Jurkat, Clone E6-1 (cell line): Measurements from ENCODE around the gene NSF. TPM values are rescaled to one million over a fixed set of nuclear protein-coding genes. Genes with fewer than 3 reads are reported as not detected.
"Not testable (repeated sequence)": the region's sequence is repeated elsewhere in the genome, so short reads cannot be mapped to it uniquely, and the experiment has no call there.

Experiments used
- DNase-seq: peaks from one replicate; pipeline ENCODE4 v3.0.0-alpha.2; 2011; ENCODE audit warnings: low read depth, low spot score
- H3K4me3 ChIP-seq: 2 replicates; pipeline ENCODE4 v1.5.1; 2011; ENCODE audit warnings: mild to moderate bottlenecking, low read length, control low read depth, moderate library complexity
- polyA plus RNA-seq: library from polyadenylated mRNA; unstranded; fragments of >200 nt; gene quantifications from one replicate; pipeline ENCODE4 v1.2.1, GENCODE V29; 2012; ENCODE audit warnings: missing spikeins; ENCODE audit not compliant: insufficient read length, insufficient read depth

The NSF gene
- polyA plus RNA-seq: 29.1 TPM

- H3K4me3 ChIP-seq, DNase-seq: not testable (repeated sequence)
These were observed at the start of gene NSF for GRCh38 chr17:46590157-46591146. Gene NSF (plus strand): TSS chr17:46590669. CDS start chr17:46590776, 107 bp downstream.

- peak; percentile 39 for DNase-seq
- not testable (repeated sequence) for H3K4me3 ChIP-seq
These were observed 41.9 kb upstream of the NSF start for GRCh38 chr17:46548607-46549006.

GRCh38 chr17:46559155-46559554 is 31.3 kb upstream of the NSF start:
- not testable (repeated sequence) for H3K4me3 ChIP-seq, DNase-seq

- DNase-seq, H3K4me3 ChIP-seq: not testable (repeated sequence)
These were observed 30.4 kb upstream of the NSF start for GRCh38 chr17:46560048-46560447.

- not testable (repeated sequence) for H3K4me3 ChIP-seq, DNase-seq
These were observed 24.2 kb upstream of the NSF start for GRCh38 chr17:46566284-46566683.

GRCh38 chr17:46566980-46567379 is 23.5 kb upstream of the NSF start:
- DNase-seq: not testable (repeated sequence)

GRCh38 chr17:46571796-46572195 is 18.7 kb upstream of the NSF start:
- not testable (repeated sequence) for DNase-seq, H3K4me3 ChIP-seq

More at GRCh38 chr17:46566980-46567379, 23.5 kb upstream of the NSF start:
- not testable (repeated sequence) for H3K4me3 ChIP-seq

GRCh38 chr17:46579083-46580075 is 11.1 kb upstream of the NSF start, which contains the start of gene ARL17A:
Gene ARL17A (minus strand): TSS chr17:46579691. CDS start chr17:46576322, 3,369 bp downstream.
- H3K4me3 ChIP-seq, DNase-seq: not testable (repeated sequence)

- not testable (repeated sequence) for H3K4me3 ChIP-seq, DNase-seq
These were observed 10.4 kb upstream of the NSF start for GRCh38 chr17:46580082-46580481.

- not testable (repeated sequence) for H3K4me3 ChIP-seq, DNase-seq
These were observed 5.0 kb upstream of the NSF start for GRCh38 chr17:46585444-46585843.

- not testable (repeated sequence) for H3K4me3 ChIP-seq, DNase-seq
These were observed 863 bp downstream of the NSF start for GRCh38 chr17:46591332-46591731.

- not testable (repeated sequence) for DNase-seq, H3K4me3 ChIP-seq
These were observed 8.0 kb downstream of the NSF start for GRCh38 chr17:46598344-46598931.

- not testable (repeated sequence) for H3K4me3 ChIP-seq, DNase-seq
These were observed 10.3 kb downstream of the NSF start for GRCh38 chr17:46600767-46601166.

- H3K4me3 ChIP-seq, DNase-seq: not testable (repeated sequence)
These were observed 12.7 kb downstream of the NSF start for GRCh38 chr17:46603125-46603524.

- H3K4me3 ChIP-seq, DNase-seq: not testable (repeated sequence)
These were observed 20.8 kb downstream of the NSF start for GRCh38 chr17:46611304-46611703.

GRCh38 chr17:46613876-46614275 is 23.4 kb downstream of the NSF start:
- DNase-seq, H3K4me3 ChIP-seq: not testable (repeated sequence)

GRCh38 chr17:46617121-46617520 is 26.7 kb downstream of the NSF start:
- DNase-seq: not testable (repeated sequence)

GRCh38 chr17:46618975-46619374 is 28.5 kb downstream of the NSF start:
- not testable (repeated sequence) for DNase-seq, H3K4me3 ChIP-seq

More at GRCh38 chr17:46617121-46617520, 26.7 kb downstream of the NSF start:
- H3K4me3 ChIP-seq: not testable (repeated sequence)
